Endothelial cell of umbilical vein (primary cell): ENCODE data around the gene MRPL9.

Experiments
- EZH2 ChIP-seq: IDR thresholded peaks from 2 replicates; pipeline ENCODE4 v1.6.1; 2012; ENCODE audit warnings: borderline replicate concordance, low read depth, mild to moderate bottlenecking, moderate library complexity, low read length, inconsistent platforms; ENCODE audit not compliant: severe bottlenecking
- GATA2 ChIP-seq: IDR thresholded peaks from 2 replicates; pipeline ENCODE4 v1.7.0; 2011; ENCODE audit warnings: low read depth, mild to moderate bottlenecking, moderate library complexity, mixed read lengths, low read length; ENCODE audit not compliant: insufficient read length, insufficient read depth
- JUN ChIP-seq: IDR thresholded peaks from 2 replicates; pipeline ENCODE4 v1.6.1; 2011; ENCODE audit warnings: borderline replicate concordance, low read depth; ENCODE audit not compliant: insufficient read length, insufficient read depth
- MYC ChIP-seq: IDR thresholded peaks from one replicate; pipeline ENCODE4 v1.6.1; 2011; ENCODE audit warnings: mild to moderate bottlenecking, low read depth, low read length
- POLR2A ChIP-seq: IDR thresholded peaks from 2 replicates; pipeline ENCODE4 v1.6.1; 2012; ENCODE audit warnings: low read depth, mild to moderate bottlenecking, control low read depth, low read length
- POLR2AphosphoS5 ChIP-seq: IDR thresholded peaks from 2 replicates; pipeline ENCODE4 v1.6.1; 2012; ENCODE audit warnings: low read depth, mild to moderate bottlenecking, control low read depth, low read length, moderate library complexity; ENCODE audit not compliant: insufficient read depth
- TF ChIP-seq, protein P1 (sequence below), 2 donors: IDR thresholded peaks; 1 replicate in 1 of 2; 2 replicates in 1 of 2; pipeline ENCODE4 v1.5.1; 2011; ENCODE audit warnings: low read length in 2 of 2, mild to moderate bottlenecking in 2 of 2, moderate library complexity in 2 of 2, control low read depth in 1 of 2, inconsistent platforms in 1 of 2, low read depth in 1 of 2; ENCODE audit not compliant: insufficient read depth in 1 of 2; ENCODE audit errors: extremely low read depth in 1 of 2
- TF ChIP-seq, protein P2 (sequence below): IDR thresholded peaks from 2 replicates; pipeline ENCODE4 v1.6.1; 2011; ENCODE audit not compliant: insufficient read depth, insufficient read length

DNA sequence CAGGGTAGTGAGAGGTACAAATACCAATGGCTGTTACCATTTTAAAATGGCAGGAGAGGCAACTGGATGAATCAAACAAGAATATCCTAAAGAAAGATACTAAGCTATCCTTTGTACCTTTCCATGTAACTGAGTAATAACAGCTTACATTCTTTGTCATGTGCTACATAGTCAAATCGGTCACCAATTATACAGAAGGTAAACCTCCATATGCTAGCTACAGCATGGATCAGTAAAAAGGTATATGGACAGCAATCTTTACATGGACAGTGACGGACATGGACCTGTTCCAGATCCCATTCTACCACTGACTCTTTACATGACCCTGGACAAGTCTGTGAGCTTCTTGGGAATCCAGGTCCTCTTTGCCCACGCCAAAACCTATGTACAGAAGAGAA lies 13.4 kb upstream of the MRPL9 start:
- TF ChIP-seq, protein P1, sequence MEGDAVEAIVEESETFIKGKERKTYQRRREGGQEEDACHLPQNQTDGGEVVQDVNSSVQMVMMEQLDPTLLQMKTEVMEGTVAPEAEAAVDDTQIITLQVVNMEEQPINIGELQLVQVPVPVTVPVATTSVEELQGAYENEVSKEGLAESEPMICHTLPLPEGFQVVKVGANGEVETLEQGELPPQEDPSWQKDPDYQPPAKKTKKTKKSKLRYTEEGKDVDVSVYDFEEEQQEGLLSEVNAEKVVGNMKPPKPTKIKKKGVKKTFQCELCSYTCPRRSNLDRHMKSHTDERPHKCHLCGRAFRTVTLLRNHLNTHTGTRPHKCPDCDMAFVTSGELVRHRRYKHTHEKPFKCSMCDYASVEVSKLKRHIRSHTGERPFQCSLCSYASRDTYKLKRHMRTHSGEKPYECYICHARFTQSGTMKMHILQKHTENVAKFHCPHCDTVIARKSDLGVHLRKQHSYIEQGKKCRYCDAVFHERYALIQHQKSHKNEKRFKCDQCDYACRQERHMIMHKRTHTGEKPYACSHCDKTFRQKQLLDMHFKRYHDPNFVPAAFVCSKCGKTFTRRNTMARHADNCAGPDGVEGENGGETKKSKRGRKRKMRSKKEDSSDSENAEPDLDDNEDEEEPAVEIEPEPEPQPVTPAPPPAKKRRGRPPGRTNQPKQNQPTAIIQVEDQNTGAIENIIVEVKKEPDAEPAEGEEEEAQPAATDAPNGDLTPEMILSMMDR (IDR thresholded peaks at IDR 0.05; ENCODE audit: extremely low read depth in 1 of 2, insufficient read depth in 1 of 2, low read depth in 1 of 2, low read length in 2 of 2): no peak
- TF ChIP-seq POLR2A (no peak), POLR2AphosphoS5 (no peak), EZH2 (no peak), MYC (no peak), GATA2 (no peak), JUN (no peak)
- TF ChIP-seq, protein P2, sequence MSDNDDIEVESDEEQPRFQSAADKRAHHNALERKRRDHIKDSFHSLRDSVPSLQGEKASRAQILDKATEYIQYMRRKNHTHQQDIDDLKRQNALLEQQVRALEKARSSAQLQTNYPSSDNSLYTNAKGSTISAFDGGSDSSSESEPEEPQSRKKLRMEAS: no peak
